HAP-1 (cell line): Measurements from ENCODE around the gene PTPRG.
A peak's percentile ranks its signal among the peaks of the same experiment; 100 is the strongest.

Experiments
- DNase-seq, 2 experiments: peaks; one replicate each; pipeline ENCODE4 v3.0.0-alpha.2; 2016 to 2020; ENCODE audit warnings: low spot score in 2 of 2
- H3K27me3 ChIP-seq: fragments of 250-450 bp; sonication (Bioruptor Pico); 2 replicates; pipeline ENCODE4 v1.5.1; 2020; ENCODE audit warnings: low read depth, mild to moderate bottlenecking, moderate library complexity
- H3K36me3 ChIP-seq: fragments of 250-450 bp; sonication (Bioruptor Pico); replicated peaks from 2 replicates; pipeline ENCODE4 v1.5.1; 2020; ENCODE audit warnings: mild to moderate bottlenecking
- H3K4me1 ChIP-seq: fragments of 250-450 bp; sonication (Bioruptor Pico); 2 replicates; pipeline ENCODE4 v1.5.1; 2020; ENCODE audit warnings: mild to moderate bottlenecking
- H3K4me3 ChIP-seq: fragments of 250-450 bp; sonication (Bioruptor Pico); 2 replicates; pipeline ENCODE4 v1.5.1; 2020; ENCODE audit warnings: mild to moderate bottlenecking, moderate library complexity
- H3K9me3 ChIP-seq: fragments of 250-450 bp; sonication (Bioruptor Pico); 2 replicates; pipeline ENCODE4 v1.5.1; 2020; ENCODE audit warnings: mild to moderate bottlenecking, moderate library complexity
- in situ Hi-C: fragments of 300-500 bp; cut with MboI; formaldehyde crosslinking; loops from 3 replicates; pipeline ENCODE4 v1.14.3; 2020; ENCODE audit warnings: low sequenced_read_pairs, inconsistent platforms, mixed read lengths

PTPRG gene

GRCh38 chr3:61887206-61887605 lies 325.8 kb downstream of the PTPRG start:
- H3K27me3 ChIP-seq = no peaks in the 10 kb centered on the region
- H3K36me3 ChIP-seq = no peaks in the 10 kb centered on the region
- in situ Hi-C loops = no loop called here
- no peaks in the 10 kb centered on the region for H3K9me3 ChIP-seq
- no peaks in the 10 kb centered on the region for H3K4me1 ChIP-seq
- DNase-seq = no peak
- H3K4me3 ChIP-seq = no peak overlapping the region

- Histone ChIP-seq H3K27me3 (no peaks in the 10 kb centered on the region), H3K4me1 (no peaks in the 10 kb centered on the region), H3K9me3 (no peaks in the 10 kb centered on the region), H3K36me3 (no peaks in the 10 kb centered on the region), H3K4me3 (no peak overlapping the region)
- in situ Hi-C loops = no loop called here
- DNase-seq = no peak
These were observed 327.9 kb downstream of the PTPRG start for GRCh38 chr3:61889259-61889658.

- in situ Hi-C loops = no loop called here
- H3K9me3 ChIP-seq = no peaks in the 10 kb centered on the region
- H3K4me1 ChIP-seq = peaks cover 9% of the 10 kb centered on the region
These were observed 328.8 kb downstream of the PTPRG start for GRCh38 chr3:61890167-61890566.

GRCh38 chr3:61890586-61890985 lies 329.2 kb downstream of the PTPRG start:
- Histone ChIP-seq H3K27me3 (no peaks in the 10 kb centered on the region), H3K4me1 (peaks cover 13% of the 10 kb centered on the region), H3K9me3 (no peaks in the 10 kb centered on the region), H3K36me3 (no peaks in the 10 kb centered on the region), H3K4me3 (no peak overlapping the region)
- no peak for DNase-seq
- in situ Hi-C loops = no loop called here

More at GRCh38 chr3:61890167-61890566, 328.8 kb downstream of the PTPRG start:
- no peak for DNase-seq
- no peaks in the 10 kb centered on the region for H3K27me3 ChIP-seq
- H3K4me3 ChIP-seq = no peak overlapping the region
- H3K36me3 ChIP-seq = no peaks in the 10 kb centered on the region

GRCh38 chr3:61892891-61893290 lies 331.5 kb downstream of the PTPRG start:
- Histone ChIP-seq H3K27me3 (no peaks in the 10 kb centered on the region), H3K36me3 (no peaks in the 10 kb centered on the region), H3K4me3 (no peak overlapping the region), H3K9me3 (no peaks in the 10 kb centered on the region), H3K4me1 (peaks cover 13% of the 10 kb centered on the region)
- in situ Hi-C loops = no loop called here
- DNase-seq = no peak

GRCh38 chr3:61893840-61894566 lies 332.6 kb downstream of the PTPRG start:
- H3K27me3 ChIP-seq = no peaks in the 10 kb centered on the region
- DNase-seq = no peak
- in situ Hi-C loops = no loop called here

GRCh38 chr3:61894988-61895935 lies 333.9 kb downstream of the PTPRG start:
- DNase-seq = peak; percentile 75 to 77

More at GRCh38 chr3:61893840-61894566, 332.6 kb downstream of the PTPRG start:
- Histone ChIP-seq H3K4me3 (no peak overlapping the region), H3K9me3 (no peaks in the 10 kb centered on the region), H3K36me3 (no peaks in the 10 kb centered on the region), H3K4me1 (peaks cover 13% of the 10 kb centered on the region)

GRCh38 chr3:61896251-61896650 lies 334.9 kb downstream of the PTPRG start:
- Histone ChIP-seq H3K4me1 (peaks cover 13% of the 10 kb centered on the region), H3K4me3 (no peak overlapping the region), H3K9me3 (no peaks in the 10 kb centered on the region), H3K27me3 (no peaks in the 10 kb centered on the region), H3K36me3 (no peaks in the 10 kb centered on the region)
- DNase-seq = no peak
- in situ Hi-C loops = no loop called here

More at GRCh38 chr3:61894988-61895935, 333.9 kb downstream of the PTPRG start:
- Histone ChIP-seq H3K4me1 (peaks cover 13% of the 10 kb centered on the region), H3K4me3 (no peak overlapping the region), H3K27me3 (no peaks in the 10 kb centered on the region), H3K36me3 (no peaks in the 10 kb centered on the region), H3K9me3 (no peaks in the 10 kb centered on the region)
- in situ Hi-C loops = no loop called here

GRCh38 chr3:61897848-61898247 lies 336.5 kb downstream of the PTPRG start:
- no peaks in the 10 kb centered on the region for H3K27me3 ChIP-seq
- DNase-seq = no peak
- no peaks in the 10 kb centered on the region for H3K36me3 ChIP-seq
- in situ Hi-C loops = no loop called here
- no peaks in the 10 kb centered on the region for H3K9me3 ChIP-seq
- no peak overlapping the region for H3K4me3 ChIP-seq
- H3K4me1 ChIP-seq = peaks cover 13% of the 10 kb centered on the region

GRCh38 chr3:61899700-61900462 lies 338.5 kb downstream of the PTPRG start:
- H3K36me3 ChIP-seq = no peaks in the 10 kb centered on the region
- no peaks in the 10 kb centered on the region for H3K9me3 ChIP-seq
- peaks cover 7% of the 10 kb centered on the region for H3K4me1 ChIP-seq
- H3K27me3 ChIP-seq = no peaks in the 10 kb centered on the region
- no peak overlapping the region for H3K4me3 ChIP-seq
- in situ Hi-C loops = no loop called here
- no peak for DNase-seq

GRCh38 chr3:61901496-61901895 lies 340.1 kb downstream of the PTPRG start:
- Histone ChIP-seq H3K9me3 (no peaks in the 10 kb centered on the region), H3K36me3 (no peaks in the 10 kb centered on the region), H3K4me1 (no peaks in the 10 kb centered on the region), H3K27me3 (no peaks in the 10 kb centered on the region), H3K4me3 (no peak overlapping the region)
- in situ Hi-C loops = no loop called here
- no peak for DNase-seq

GRCh38 chr3:61901986-61902385 lies 340.6 kb downstream of the PTPRG start:
- DNase-seq = no peak
- in situ Hi-C loops = no loop called here

GRCh38 chr3:61903074-61903473 lies 341.7 kb downstream of the PTPRG start:
- DNase-seq = no peak

More at GRCh38 chr3:61901986-61902385, 340.6 kb downstream of the PTPRG start:
- Histone ChIP-seq H3K27me3 (no peaks in the 10 kb centered on the region), H3K9me3 (no peaks in the 10 kb centered on the region), H3K4me1 (no peaks in the 10 kb centered on the region), H3K36me3 (no peaks in the 10 kb centered on the region), H3K4me3 (no peak overlapping the region)

More at GRCh38 chr3:61903074-61903473, 341.7 kb downstream of the PTPRG start:
- no peak overlapping the region for H3K4me3 ChIP-seq
- no peaks in the 10 kb centered on the region for H3K9me3 ChIP-seq
- in situ Hi-C loops = no loop called here
- no peaks in the 10 kb centered on the region for H3K27me3 ChIP-seq
- no peaks in the 10 kb centered on the region for H3K36me3 ChIP-seq
- H3K4me1 ChIP-seq = no peaks in the 10 kb centered on the region
